HepG2 (cell line): ENCODE measurements around the gene VAV2. TPM values are rescaled to one million over a fixed set of nuclear protein-coding genes. Genes with fewer than 3 reads are reported as not detected.

ENCODE experiments used
- AGO2 ChIP-seq: fragments of 200-400 bp; formaldehyde crosslinking; optimal IDR thresholded peaks from 2 replicates; pipeline ENCODE3; 2017; ENCODE audit warnings: mild to moderate bottlenecking, low read depth, low read length, moderate library complexity
- ATF2 ChIP-seq: sonication (generic); formaldehyde crosslinking; IDR thresholded peaks from 2 replicates; pipeline ENCODE4 v1.4.0; 2020; ENCODE audit warnings: missing genetic modification reagents
- DDIT3 ChIP-seq: sonication (generic); formaldehyde crosslinking; IDR thresholded peaks from 2 replicates; pipeline ENCODE4 v1.4.0; 2020; ENCODE audit warnings: mild to moderate bottlenecking, missing genetic modification reagents
- FOSL2 ChIP-seq: sonication (generic); formaldehyde crosslinking; IDR thresholded peaks from 2 replicates; pipeline ENCODE4 v1.4.0; 2020; ENCODE audit warnings: missing genetic modification reagents
- GABPB1 ChIP-seq: IDR thresholded peaks from 2 replicates; pipeline ENCODE4 v1.6.1; 2016; ENCODE audit warnings: mild to moderate bottlenecking, missing genetic modification reagents, moderate library complexity, missing compliant biosample characterization
- HOXA3 ChIP-seq: sonication (generic); formaldehyde crosslinking; IDR thresholded peaks from 2 replicates; pipeline ENCODE4 v1.5.0; 2020; ENCODE audit warnings: missing genetic modification reagents
- KLF15 ChIP-seq: sonication (generic); formaldehyde crosslinking; IDR thresholded peaks from 2 replicates; pipeline ENCODE4 v1.8.1; 2023; ENCODE audit warnings: borderline replicate concordance, mild to moderate bottlenecking, inconsistent platforms, missing genetic modification reagents, mixed read lengths
- MBD4 ChIP-seq: IDR thresholded peaks from 2 replicates; pipeline ENCODE4 v1.6.1; 2012; ENCODE audit warnings: low read length, inconsistent platforms, borderline replicate concordance
- MTA1 ChIP-seq: sonication (generic); formaldehyde crosslinking; IDR thresholded peaks from 2 replicates; pipeline ENCODE4 v1.4.0; 2020; ENCODE audit warnings: missing genetic modification reagents, mild to moderate bottlenecking, borderline replicate concordance
- NR3C1 ChIP-seq: sonication (generic); formaldehyde crosslinking; IDR thresholded peaks from 2 replicates; pipeline ENCODE4 v1.4.0; 2020; ENCODE audit warnings: missing genetic modification reagents
- SOX5 ChIP-seq: IDR thresholded peaks from 2 replicates; pipeline ENCODE4 v1.6.1; 2016; ENCODE audit warnings: borderline replicate concordance
- ZBTB1 ChIP-seq: sonication (generic); formaldehyde crosslinking; IDR thresholded peaks from 2 replicates; pipeline ENCODE4 v1.4.0; 2020; ENCODE audit warnings: missing genetic modification reagents, borderline replicate concordance
- ZHX1 ChIP-seq: sonication (generic); formaldehyde crosslinking; IDR thresholded peaks from 2 replicates; pipeline ENCODE4 v1.8.1; 2022; ENCODE audit warnings: low read depth, mild to moderate bottlenecking, missing genetic modification reagents
- ZNF12 ChIP-seq: sonication (generic); formaldehyde crosslinking; IDR thresholded peaks from 2 replicates; pipeline ENCODE4 v1.5.0; 2020; ENCODE audit warnings: missing genetic modification reagents
- ZNF180 ChIP-seq: sonication (generic); formaldehyde crosslinking; IDR thresholded peaks from 2 replicates; pipeline ENCODE4 v1.4.0; 2020; ENCODE audit warnings: low read depth, missing genetic modification reagents, borderline replicate concordance
- ZNF383 ChIP-seq: sonication (generic); formaldehyde crosslinking; IDR thresholded peaks from 2 replicates; pipeline ENCODE4 v1.4.0; 2020; ENCODE audit warnings: missing genetic modification reagents, mild to moderate bottlenecking, borderline replicate concordance
- ZNF451 ChIP-seq: sonication (generic); formaldehyde crosslinking; IDR thresholded peaks from 2 replicates; pipeline ENCODE4 v1.5.0; 2020; ENCODE audit warnings: mild to moderate bottlenecking, missing genetic modification reagents
- ZNF616 ChIP-seq: sonication (generic); formaldehyde crosslinking; IDR thresholded peaks from 2 replicates; pipeline ENCODE4 v1.5.0; 2020; ENCODE audit warnings: low read depth, mild to moderate bottlenecking, missing genetic modification reagents
- ZNF619 ChIP-seq: sonication (generic); formaldehyde crosslinking; IDR thresholded peaks from 2 replicates; pipeline ENCODE4 v1.4.0; 2020; ENCODE audit warnings: mild to moderate bottlenecking, missing genetic modification reagents
- ZNF773 ChIP-seq: sonication (generic); formaldehyde crosslinking; IDR thresholded peaks from 2 replicates; pipeline ENCODE4 v1.4.0; 2020; ENCODE audit warnings: missing genetic modification reagents, borderline replicate concordance
- ZSCAN12 ChIP-seq: sonication (generic); formaldehyde crosslinking; IDR thresholded peaks from 2 replicates; pipeline ENCODE4 v1.9.0; 2021; ENCODE audit warnings: mild to moderate bottlenecking, missing genetic modification reagents
- ZSCAN25 ChIP-seq: sonication (generic); formaldehyde crosslinking; IDR thresholded peaks from 2 replicates; pipeline ENCODE4 v1.8.0; 2022; ENCODE audit warnings: mild to moderate bottlenecking, missing genetic modification reagents
- polyA plus RNA-seq, 8 experiments: library from polyadenylated mRNA; depleted of rRNA in 3 of 8; stranded (reverse) in 7 of 8; unstranded in 1 of 8; fragments of >200 nt; fragmentation: Illumina TruSeq in 4 of 8; extraction: Trizol in 4 of 8; gene quantifications; 2 replicates each; pipeline versions ENCODE4 v1.2.1 to v1.2.3, GENCODE V29; 2011 to 2016; ENCODE audit warnings: low read depth in 4 of 8, missing spikeins in 1 of 8, mixed read lengths in 1 of 8; ENCODE audit not compliant: insufficient read depth in 1 of 8
- total RNA-seq, 5 experiments: library from RNA; depleted of rRNA; stranded (reverse); fragments of >200 nt; fragmentation: Illumina TruSeq; extraction: Trizol; gene quantifications; 2 replicates each; pipeline ENCODE4 v1.2.3, GENCODE V29; 2016; ENCODE audit warnings: low read depth in 1 of 5
- TF ChIP-seq, protein P1 (sequence below): sonication (generic); formaldehyde crosslinking; IDR thresholded peaks from 2 replicates; pipeline ENCODE4 v1.8.0; 2022; ENCODE audit warnings: missing genetic modification reagents, mild to moderate bottlenecking, inconsistent platforms, borderline replicate concordance
- TF ChIP-seq, protein P2 (sequence below): sonication (generic); formaldehyde crosslinking; IDR thresholded peaks from 2 replicates; pipeline ENCODE4 v1.8.1; 2023; ENCODE audit warnings: mild to moderate bottlenecking, moderate library complexity, missing genetic modification reagents

The VAV2 gene
- total and polyA plus RNA-seq, 2 of the 13 experiments (the other 11 are each of a cell fraction or from before 2014, with no cell fraction given) = 22.5 to 22.9 TPM

GRCh38 chr9:133971121-133971951 lies 20.8 kb downstream of the VAV2 start (continued):
- TF ChIP-seq HOXA3 (CRISPR knock-in tag) (peak; percentile 57), GABPB1 (CRISPR knock-in tag) (peak; percentile 39; the same call in 1 of the 2 replicates), ZNF616 (CRISPR knock-in tag) (no peak), ZNF180 (no peak), ZSCAN25 (peak; percentile 87), SOX5 (CRISPR knock-in tag) (peak; percentile 8; the same call in 1 of the 2 replicates), AGO2 (peak; percentile 68), ZBTB1 (CRISPR knock-in tag) (no peak), ZHX1 (CRISPR knock-in tag) (no peak), ZNF619 (no peak), ATF2 (CRISPR knock-in tag) (no peak), MBD4 (no peak), FOSL2 (CRISPR knock-in tag) (peak; percentile 26), DDIT3 (no peak), MTA1 (CRISPR knock-in tag) (peak; percentile 86), ZNF773 (CRISPR knock-in tag) (no peak), ZNF451 (no peak), ZNF383 (CRISPR knock-in tag) (no peak), NR3C1 (no peak), KLF15 (CRISPR knock-in tag) (no peak), ZSCAN12 (CRISPR knock-in tag) (no peak), ZNF12 (CRISPR knock-in tag) (no peak)
- TF ChIP-seq, protein P1, sequence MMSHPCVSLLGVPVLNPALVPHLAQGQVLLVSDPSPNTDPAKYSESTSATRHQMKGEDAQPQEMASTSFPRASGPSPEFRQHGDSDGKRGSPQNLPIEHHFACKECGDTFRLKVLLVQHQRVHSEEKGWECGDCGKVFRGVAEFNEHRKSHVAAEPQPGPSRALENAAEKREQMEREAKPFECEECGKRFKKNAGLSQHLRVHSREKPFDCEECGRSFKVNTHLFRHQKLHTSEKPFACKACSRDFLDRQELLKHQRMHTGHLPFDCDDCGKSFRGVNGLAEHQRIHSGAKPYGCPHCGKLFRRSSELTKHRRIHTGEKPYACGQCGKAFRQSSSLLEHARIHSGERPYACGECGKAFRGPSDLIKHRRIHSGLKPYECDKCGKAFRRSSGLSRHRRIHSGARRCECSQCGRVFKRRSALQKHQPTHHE (CRISPR knock-in tag) = no peak
- TF ChIP-seq, protein P2, sequence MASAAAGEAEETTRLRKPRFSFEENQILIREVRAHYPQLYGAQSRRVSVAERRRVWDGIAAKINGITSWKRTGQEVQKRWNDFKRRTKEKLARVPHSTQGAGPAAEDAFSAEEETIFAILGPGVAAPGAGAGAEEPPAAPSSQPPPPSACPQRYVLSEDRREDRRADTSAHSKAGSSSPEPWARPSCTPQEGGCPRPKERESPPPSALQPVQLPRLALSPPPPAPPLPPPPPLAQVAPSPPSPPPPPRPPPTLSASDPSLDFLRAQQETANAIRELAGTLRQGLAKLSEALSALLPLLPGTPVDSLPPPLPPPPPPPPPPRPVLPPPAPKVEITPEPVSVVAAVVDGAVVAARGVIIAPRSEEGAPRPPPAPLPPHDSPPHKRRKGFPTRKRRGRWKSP (CRISPR knock-in tag) = no peak
